ENCODE measurements around the gene MT4.

MT4 gene

GRCh38 chr16:56601325-56601724 lies 36.5 kb downstream of the MT4 start:
- in situ Hi-C loops (cut with HindIII; ENCODE audit: low sequenced_read_pairs), result no loop called here

- in situ Hi-C loops (cut with HindIII; ENCODE audit: low sequenced_read_pairs), result no loop called here
Measured at GRCh38 chr16:56603589-56603988, 38.7 kb downstream of the MT4 start.

- in situ Hi-C loops (cut with HindIII; ENCODE audit: low sequenced_read_pairs), result no loop called here
Measured at GRCh38 chr16:56604966-56605365, 40.1 kb downstream of the MT4 start.

GRCh38 chr16:56605475-56605874 lies 40.6 kb downstream of the MT4 start:
- in situ Hi-C loops (cut with HindIII; ENCODE audit: low sequenced_read_pairs), result no loop called here

GRCh38 chr16:56606071-56606475 lies 41.2 kb downstream of the MT4 start:
- in situ Hi-C loops (cut with HindIII; ENCODE audit: low sequenced_read_pairs), result no loop called here

GRCh38 chr16:56606476-56607108 lies 41.7 kb downstream of the MT4 start:
- in situ Hi-C loops (cut with HindIII; ENCODE audit: low sequenced_read_pairs), result no loop called here

- in situ Hi-C loops (cut with HindIII; ENCODE audit: low sequenced_read_pairs), result no loop called here
Measured at GRCh38 chr16:56607109-56607618, 42.3 kb downstream of the MT4 start.

GRCh38 chr16:56607675-56608042 lies 42.8 kb downstream of the MT4 start:
- in situ Hi-C loops (cut with HindIII; ENCODE audit: low sequenced_read_pairs), result no loop called here

- in situ Hi-C loops (cut with HindIII; ENCODE audit: low sequenced_read_pairs), result no loop called here
Measured at GRCh38 chr16:56608043-56608875, 43.4 kb downstream of the MT4 start, which contains the start of gene MT2A. Gene MT2A (plus strand): TSS chr16:56608584. CDS start chr16:56608656, 72 bp downstream.

GRCh38 chr16:56608876-56609462 lies 44.1 kb downstream of the MT4 start:
- in situ Hi-C loops (cut with HindIII; ENCODE audit: low sequenced_read_pairs), result no loop called here

GRCh38 chr16:56609463-56609921 lies 44.6 kb downstream of the MT4 start:
- in situ Hi-C loops (cut with HindIII; ENCODE audit: low sequenced_read_pairs), result no loop called here

- in situ Hi-C loops (cut with HindIII; ENCODE audit: low sequenced_read_pairs), result loop anchor here (5.0 kb wide), 1 partner anchor 57 kb away; the partner anchor contains the start of genes MT1G and MT1H
Measured at GRCh38 chr16:56610017-56610608, 45.2 kb downstream of the MT4 start.

GRCh38 chr16:56610609-56611111 lies 45.8 kb downstream of the MT4 start:
- in situ Hi-C loops (cut with HindIII; ENCODE audit: low sequenced_read_pairs), result loop anchor here (5.0 kb wide), 1 partner anchor 57 kb away; the partner anchor contains the start of genes MT1G and MT1H

- in situ Hi-C loops (cut with HindIII; ENCODE audit: low sequenced_read_pairs), result loop anchor here (5.0 kb wide), 1 partner anchor 56 kb away; the partner anchor contains the start of genes MT1G and MT1H
Measured at GRCh38 chr16:56611281-56611833, 46.5 kb downstream of the MT4 start.

GRCh38 chr16:56613706-56614105 lies 48.8 kb downstream of the MT4 start:
- in situ Hi-C loops (cut with HindIII; ENCODE audit: low sequenced_read_pairs), result loop anchor here (5.0 kb wide), 1 partner anchor 54 kb away; the partner anchor contains the start of genes MT1G and MT1H

GRCh38 chr16:56614549-56614991 lies 49.7 kb downstream of the MT4 start:
- in situ Hi-C loops (cut with HindIII; ENCODE audit: low sequenced_read_pairs), result loop anchor here (5.0 kb wide), 1 partner anchor 53 kb away; the partner anchor contains the start of genes MT1G and MT1H

GRCh38 chr16:56615353-56615752 lies 50.5 kb downstream of the MT4 start:
- in situ Hi-C loops (cut with HindIII; ENCODE audit: low sequenced_read_pairs), result no loop called here

- in situ Hi-C loops (cut with HindIII; ENCODE audit: low sequenced_read_pairs), result no loop called here
Measured at GRCh38 chr16:56616608-56617211, 51.8 kb downstream of the MT4 start.

GRCh38 chr16:56617212-56618085 lies 52.6 kb downstream of the MT4 start:
- in situ Hi-C loops (cut with HindIII; ENCODE audit: low sequenced_read_pairs), result no loop called here

Measured in DLD1 (cell line).